Neural cell (in vitro differentiated cells): Measurements from ENCODE around the gene SNX2. TPM values are rescaled to one million over a fixed set of nuclear protein-coding genes. Genes with fewer than 3 reads are reported as not detected.

ENCODE experiments used
- H2AFZ ChIP-seq: fragments of 200-600, 300-800 bp; sonication (generic), shearing (Covaris generic); 2 replicates; pipeline ENCODE4 v1.6.0; 2014; ENCODE audit warnings: low read depth, mild to moderate bottlenecking, antibody characterized with exemption, low read length, moderate library complexity
- H3F3A ChIP-seq: fragments of 200-600 bp; shearing (Covaris generic); 2 replicates; pipeline ENCODE4 v1.6.1; 2016; ENCODE audit warnings: mild to moderate bottlenecking, moderate library complexity, mixed read lengths, antibody characterized with exemption, low read length; ENCODE audit not compliant: insufficient read depth, poor library complexity, severe bottlenecking
- H3K27ac ChIP-seq: fragments of 200-600, 300-800 bp; sonication (generic), shearing (Covaris generic); 2 replicates; pipeline ENCODE4 v1.5.1; 2014; ENCODE audit warnings: mild to moderate bottlenecking, low read length, moderate library complexity
- H3K27me3 ChIP-seq: fragments of 300-800, 200-600 bp; sonication (generic), shearing (Covaris generic); 2 replicates; pipeline ENCODE4 v1.6.0; 2014; ENCODE audit warnings: mild to moderate bottlenecking, low read depth, low read length, moderate library complexity; ENCODE audit not compliant: insufficient read depth
- H3K36me3 ChIP-seq: fragments of 300-800, 200-600 bp; sonication (generic), shearing (Covaris generic); 2 replicates; pipeline ENCODE4 v1.5.1; 2014; ENCODE audit warnings: mild to moderate bottlenecking, antibody characterized with exemption, low read length, moderate library complexity; ENCODE audit not compliant: insufficient read depth
- H3K4me2 ChIP-seq: fragments of 300-800, 200-600 bp; sonication (generic), shearing (Covaris generic); 2 replicates; pipeline ENCODE4 v1.6.0; 2014; ENCODE audit warnings: mild to moderate bottlenecking, low read length
- H3K4me3 ChIP-seq: fragments of 300-800, 200-600 bp; sonication (generic), shearing (Covaris generic); 2 replicates; pipeline ENCODE4 v1.5.1; 2014; ENCODE audit warnings: mild to moderate bottlenecking, low read length, moderate library complexity
- H3K79me2 ChIP-seq: fragments of 200-600 bp; shearing (Covaris generic); replicated peaks from 2 replicates; pipeline ENCODE4 v1.6.0; 2014; ENCODE audit warnings: mild to moderate bottlenecking, low read length, moderate library complexity; ENCODE audit not compliant: insufficient read depth
- H3K9ac ChIP-seq: fragments of 300-800, 200-600 bp; sonication (generic), shearing (Covaris generic); 2 replicates; pipeline ENCODE4 v1.6.1; 2016; ENCODE audit warnings: mild to moderate bottlenecking, low read length, mixed read lengths
- H3K9me2 ChIP-seq: fragments of 200-600 bp; shearing (Covaris generic); 2 replicates; pipeline ENCODE4 v1.6.1; 2016; ENCODE audit warnings: mild to moderate bottlenecking, low read length, mixed read lengths; ENCODE audit not compliant: insufficient read depth
- H3K9me3 ChIP-seq: fragments of 200-600, 300-800 bp; sonication (generic), shearing (Covaris generic); 2 replicates; pipeline ENCODE4 v1.6.1; 2016; ENCODE audit warnings: mild to moderate bottlenecking, mixed run types, low read length, moderate library complexity, mixed read lengths
- H4K20me1 ChIP-seq: fragments of 200-600 bp; shearing (Covaris generic); 2 replicates; pipeline ENCODE4 v1.6.1; 2016; ENCODE audit warnings: mild to moderate bottlenecking, mixed run types; ENCODE audit not compliant: insufficient read depth
- EP300 ChIP-seq: fragments of 450-650 bp; conservative IDR thresholded peaks from 2 replicates; pipeline ENCODE4 v1.6.1; 2014; ENCODE audit warnings: antibody characterized with exemption, mild to moderate bottlenecking, moderate library complexity; ENCODE audit not compliant: poor library complexity, severe bottlenecking
- EZH2 ChIP-seq: fragments of 200-600, 300-800 bp; shearing (Covaris generic), sonication (generic); IDR thresholded peaks from 2 replicates; pipeline ENCODE4 v1.6.1; 2014; ENCODE audit warnings: antibody characterized with exemption, low read length, borderline replicate concordance, mild to moderate bottlenecking; ENCODE audit not compliant: insufficient read depth, poor library complexity, severe bottlenecking
- MXI1 ChIP-seq: fragments of 450-650 bp; conservative IDR thresholded peaks from 2 replicates; pipeline ENCODE4 v1.6.1; 2014; ENCODE audit warnings: antibody characterized with exemption, mild to moderate bottlenecking; ENCODE audit not compliant: poor library complexity, severe bottlenecking
- POLR2AphosphoS5 ChIP-seq: IDR thresholded peaks from 2 replicates; pipeline ENCODE4 v1.6.1; 2012
- RAD21 ChIP-seq: fragments of 450-650 bp; conservative IDR thresholded peaks from 2 replicates; pipeline ENCODE4 v1.6.1; 2014; ENCODE audit warnings: antibody characterized with exemption, mild to moderate bottlenecking, moderate library complexity
- SMC3 ChIP-seq: fragments of 450-650 bp; conservative IDR thresholded peaks from 2 replicates; pipeline ENCODE4 v1.6.1; 2014; ENCODE audit warnings: antibody characterized with exemption, mild to moderate bottlenecking, moderate library complexity; ENCODE audit not compliant: poor library complexity
- TAF1 ChIP-seq: IDR thresholded peaks from 2 replicates; pipeline ENCODE4 v1.6.1; 2012; ENCODE audit warnings: low read depth
- polyA plus RNA-seq: library from polyadenylated mRNA; depleted of rRNA; stranded (reverse); fragments of >200 nt; gene quantifications from 2 replicates; pipeline ENCODE4 v1.2.3, GENCODE V29; 2014
- TF ChIP-seq, protein P1 (sequence below): fragments of 450-650 bp; IDR thresholded peaks from 2 replicates; pipeline ENCODE4 v1.5.1; 2014; ENCODE audit warnings: antibody characterized with exemption, mild to moderate bottlenecking, moderate library complexity; ENCODE audit not compliant: poor library complexity, severe bottlenecking
- TF ChIP-seq, protein P2 (sequence below): IDR thresholded peaks from 2 replicates; pipeline ENCODE4 v1.6.1; 2012; ENCODE audit warnings: borderline replicate concordance

The SNX2 gene
- polyA plus RNA-seq, 1 donor from 2014 or later: 36.1 TPM

DNA sequence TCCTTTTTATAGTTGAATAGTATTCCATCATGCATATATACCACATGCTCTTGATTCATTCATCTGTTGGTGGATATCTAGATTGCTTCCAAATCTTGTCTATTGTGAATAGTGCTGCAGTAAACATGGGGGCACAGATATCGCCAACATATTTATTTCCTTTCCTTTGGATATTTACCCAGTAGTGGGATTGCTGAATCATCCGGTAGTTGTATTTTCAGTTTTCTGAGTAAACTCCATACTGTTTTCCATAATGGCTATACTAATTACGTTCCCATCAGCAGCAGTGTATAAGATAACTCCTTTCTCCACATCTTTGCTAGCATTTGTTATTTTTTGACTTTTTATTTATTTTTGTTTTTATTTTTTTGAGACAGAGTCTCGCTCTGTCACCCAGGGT, 3.3 kb downstream of the SNX2 start:
- Histone ChIP-seq H4K20me1 (no peaks in the 10 kb centered on the region), H3K4me3 (no peak overlapping the region), H3F3A (no peaks in the 10 kb centered on the region), H3K9me2 (no peaks in the 10 kb centered on the region), H2AFZ (no peak overlapping the region), H3K79me2 (peaks cover 42% of the 10 kb centered on the region), H3K27me3 (no peaks in the 10 kb centered on the region), H3K27ac (no peak overlapping the region), H3K9me3 (no peaks in the 10 kb centered on the region), H3K36me3 (no peaks in the 10 kb centered on the region), H3K4me2 (no peak overlapping the region), H3K9ac (no peak overlapping the region)
- TF ChIP-seq RAD21: no peak
- TF ChIP-seq POLR2AphosphoS5: no peak
- TF ChIP-seq, protein P1, sequence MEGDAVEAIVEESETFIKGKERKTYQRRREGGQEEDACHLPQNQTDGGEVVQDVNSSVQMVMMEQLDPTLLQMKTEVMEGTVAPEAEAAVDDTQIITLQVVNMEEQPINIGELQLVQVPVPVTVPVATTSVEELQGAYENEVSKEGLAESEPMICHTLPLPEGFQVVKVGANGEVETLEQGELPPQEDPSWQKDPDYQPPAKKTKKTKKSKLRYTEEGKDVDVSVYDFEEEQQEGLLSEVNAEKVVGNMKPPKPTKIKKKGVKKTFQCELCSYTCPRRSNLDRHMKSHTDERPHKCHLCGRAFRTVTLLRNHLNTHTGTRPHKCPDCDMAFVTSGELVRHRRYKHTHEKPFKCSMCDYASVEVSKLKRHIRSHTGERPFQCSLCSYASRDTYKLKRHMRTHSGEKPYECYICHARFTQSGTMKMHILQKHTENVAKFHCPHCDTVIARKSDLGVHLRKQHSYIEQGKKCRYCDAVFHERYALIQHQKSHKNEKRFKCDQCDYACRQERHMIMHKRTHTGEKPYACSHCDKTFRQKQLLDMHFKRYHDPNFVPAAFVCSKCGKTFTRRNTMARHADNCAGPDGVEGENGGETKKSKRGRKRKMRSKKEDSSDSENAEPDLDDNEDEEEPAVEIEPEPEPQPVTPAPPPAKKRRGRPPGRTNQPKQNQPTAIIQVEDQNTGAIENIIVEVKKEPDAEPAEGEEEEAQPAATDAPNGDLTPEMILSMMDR: no peak
- no peak for TF ChIP-seq EP300
- no peak for TF ChIP-seq EZH2
- TF ChIP-seq MXI1: no peak
- no peak for TF ChIP-seq TAF1
- TF ChIP-seq SMC3: no peak
- TF ChIP-seq, protein P2, sequence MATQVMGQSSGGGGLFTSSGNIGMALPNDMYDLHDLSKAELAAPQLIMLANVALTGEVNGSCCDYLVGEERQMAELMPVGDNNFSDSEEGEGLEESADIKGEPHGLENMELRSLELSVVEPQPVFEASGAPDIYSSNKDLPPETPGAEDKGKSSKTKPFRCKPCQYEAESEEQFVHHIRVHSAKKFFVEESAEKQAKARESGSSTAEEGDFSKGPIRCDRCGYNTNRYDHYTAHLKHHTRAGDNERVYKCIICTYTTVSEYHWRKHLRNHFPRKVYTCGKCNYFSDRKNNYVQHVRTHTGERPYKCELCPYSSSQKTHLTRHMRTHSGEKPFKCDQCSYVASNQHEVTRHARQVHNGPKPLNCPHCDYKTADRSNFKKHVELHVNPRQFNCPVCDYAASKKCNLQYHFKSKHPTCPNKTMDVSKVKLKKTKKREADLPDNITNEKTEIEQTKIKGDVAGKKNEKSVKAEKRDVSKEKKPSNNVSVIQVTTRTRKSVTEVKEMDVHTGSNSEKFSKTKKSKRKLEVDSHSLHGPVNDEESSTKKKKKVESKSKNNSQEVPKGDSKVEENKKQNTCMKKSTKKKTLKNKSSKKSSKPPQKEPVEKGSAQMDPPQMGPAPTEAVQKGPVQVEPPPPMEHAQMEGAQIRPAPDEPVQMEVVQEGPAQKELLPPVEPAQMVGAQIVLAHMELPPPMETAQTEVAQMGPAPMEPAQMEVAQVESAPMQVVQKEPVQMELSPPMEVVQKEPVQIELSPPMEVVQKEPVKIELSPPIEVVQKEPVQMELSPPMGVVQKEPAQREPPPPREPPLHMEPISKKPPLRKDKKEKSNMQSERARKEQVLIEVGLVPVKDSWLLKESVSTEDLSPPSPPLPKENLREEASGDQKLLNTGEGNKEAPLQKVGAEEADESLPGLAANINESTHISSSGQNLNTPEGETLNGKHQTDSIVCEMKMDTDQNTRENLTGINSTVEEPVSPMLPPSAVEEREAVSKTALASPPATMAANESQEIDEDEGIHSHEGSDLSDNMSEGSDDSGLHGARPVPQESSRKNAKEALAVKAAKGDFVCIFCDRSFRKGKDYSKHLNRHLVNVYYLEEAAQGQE: no peak

DNA sequence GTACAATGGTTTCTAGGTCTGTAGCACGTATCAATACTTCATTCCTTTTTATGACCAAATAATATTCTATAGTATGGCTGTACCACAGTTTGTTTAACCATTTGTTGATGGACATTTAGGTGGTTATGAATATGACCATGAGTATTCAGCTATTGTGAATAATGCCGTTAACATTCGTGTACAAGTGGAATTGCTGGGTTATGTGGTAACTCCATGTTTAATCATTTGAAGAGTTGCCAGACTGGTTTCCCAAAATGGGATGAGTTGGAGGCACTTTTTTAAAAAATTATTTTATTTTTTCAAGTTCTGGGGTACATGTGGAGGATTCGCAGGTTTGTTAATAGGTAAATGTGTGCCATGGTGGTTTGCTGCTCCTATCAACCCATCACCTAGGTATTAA, 4.6 kb downstream of the SNX2 start:
- no peak overlapping the region for H3K4me2 ChIP-seq
- H3K36me3 ChIP-seq: no peaks in the 10 kb centered on the region
- TF ChIP-seq, protein P1: no peak
- no peak for TF ChIP-seq POLR2AphosphoS5
- TF ChIP-seq, protein P2: no peak
- TF ChIP-seq RAD21: no peak
- TF ChIP-seq MXI1: no peak
- no peak for TF ChIP-seq TAF1
- no peak for TF ChIP-seq EP300
- TF ChIP-seq EZH2: no peak
- TF ChIP-seq SMC3: no peak
- H3K9me3 ChIP-seq: no peaks in the 10 kb centered on the region
- no peaks in the 10 kb centered on the region for H4K20me1 ChIP-seq
- no peak overlapping the region for H3K27ac ChIP-seq
- peaks cover 42% of the 10 kb centered on the region for H3K79me2 ChIP-seq
- H3K4me3 ChIP-seq: no peak overlapping the region
- H3F3A ChIP-seq: no peaks in the 10 kb centered on the region
- H3K9ac ChIP-seq: no peak overlapping the region
- no peaks in the 10 kb centered on the region for H3K27me3 ChIP-seq
- H2AFZ ChIP-seq: no peak overlapping the region
- no peaks in the 10 kb centered on the region for H3K9me2 ChIP-seq
